Subcutaneous abdominal adipose tissue (tissue), 5 donors: ENCODE results near the gene TYRO3.

Source experiments
- H3K27ac ChIP-seq: one replicate; pipeline ENCODE4 v1.7.0; 2013; ENCODE audit warnings: low read depth, mild to moderate bottlenecking, inconsistent platforms, low read length, moderate library complexity
- H3K27me3 ChIP-seq, 5 donors: one replicate each; pipeline ENCODE4 v1.7.0; 2013; ENCODE audit warnings: low read length in 5 of 5, inconsistent platforms in 1 of 5; ENCODE audit not compliant: control insufficient read depth in 5 of 5, insufficient read depth in 4 of 5
- H3K36me3 ChIP-seq, 5 donors: one replicate each; pipeline ENCODE4 v1.7.0; 2013; ENCODE audit warnings: low read length in 5 of 5; ENCODE audit not compliant: control insufficient read depth in 5 of 5, insufficient read depth in 5 of 5
- H3K4me1 ChIP-seq, 5 donors: one replicate each; pipeline ENCODE4 v1.7.0; 2013; ENCODE audit warnings: low read length in 5 of 5, mild to moderate bottlenecking in 3 of 5, moderate library complexity in 1 of 5; ENCODE audit not compliant: control insufficient read depth in 5 of 5, insufficient read depth in 5 of 5
- H3K4me3 ChIP-seq, 5 donors: one replicate each; pipeline ENCODE4 v1.7.0; 2013; ENCODE audit warnings: low read length in 5 of 5, low read depth in 1 of 5
- H3K9ac ChIP-seq, 5 donors: one replicate each; pipeline ENCODE4 v1.7.0; 2013; ENCODE audit warnings: low read length in 5 of 5, mild to moderate bottlenecking in 4 of 5, moderate library complexity in 3 of 5
- H3K9me3 ChIP-seq, 5 donors: one replicate each; pipeline ENCODE4 v1.7.0; 2013; ENCODE audit warnings: low read length in 5 of 5; ENCODE audit not compliant: control insufficient read depth in 5 of 5
- donor health status: healthy.
- donor health status: healthy.
- donor health status: healthy.
- donor health status: healthy.
- donor health status: healthy.

The TYRO3 gene

DNA sequence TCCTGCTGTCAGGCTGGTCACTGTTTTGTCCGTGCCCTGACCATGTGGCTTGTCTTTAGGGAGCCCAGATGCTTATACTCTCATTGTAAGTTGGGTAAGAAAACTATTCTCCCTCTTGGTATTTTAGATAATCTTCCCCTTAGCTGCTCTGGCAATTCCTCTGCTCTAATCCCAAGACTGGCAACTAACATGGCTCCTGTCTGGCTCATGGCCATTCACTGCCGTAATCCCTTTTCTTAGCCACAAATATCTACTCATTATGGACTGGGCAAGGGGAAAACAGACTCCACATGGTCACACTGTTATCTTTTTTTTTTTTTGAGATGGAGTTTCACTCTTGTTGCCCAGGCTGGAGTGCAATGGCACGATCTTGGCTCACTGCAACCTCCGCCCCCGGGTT lies 38.8 kb downstream of the TYRO3 start:
- Histone ChIP-seq H3K4me1 (no peaks in the 10 kb centered on the region), H3K9me3 (no peaks in the 10 kb centered on the region), H3K27me3 (no peaks in the 10 kb centered on the region), H3K36me3 (no peaks in the 10 kb centered on the region), H3K9ac (no peak overlapping the region), H3K27ac (no peak overlapping the region), H3K4me3 (no peak overlapping the region)

DNA sequence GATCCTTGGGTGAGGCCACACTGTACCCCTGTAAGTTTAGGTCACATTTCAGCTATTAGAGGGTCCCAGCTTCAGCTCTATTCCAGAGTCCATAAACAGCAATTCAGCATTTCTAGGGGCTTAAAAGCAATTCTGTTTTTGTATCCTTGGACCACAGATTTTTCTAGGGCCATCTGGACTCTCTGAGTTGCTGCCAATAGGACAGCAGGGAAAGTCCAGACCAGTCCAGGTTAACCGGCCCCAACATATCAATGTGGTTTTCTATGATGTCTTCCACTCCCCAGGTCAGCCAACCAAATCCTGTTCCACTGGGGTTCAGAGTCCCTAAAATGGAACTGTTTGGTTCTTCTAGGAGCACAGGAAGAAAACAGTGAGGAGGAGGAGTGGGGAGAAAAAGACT lies 40.0 kb downstream of the TYRO3 start:
- Histone ChIP-seq H3K36me3 (no peaks in the 10 kb centered on the region), H3K27ac (no peak overlapping the region), H3K4me3 (no peak overlapping the region), H3K27me3 (no peaks in the 10 kb centered on the region), H3K4me1 (peaks cover 0 to 3% (median 2%) of the 10 kb centered on the region in 5 donors), H3K9ac (no peak overlapping the region), H3K9me3 (no peaks in the 10 kb centered on the region)

DNA sequence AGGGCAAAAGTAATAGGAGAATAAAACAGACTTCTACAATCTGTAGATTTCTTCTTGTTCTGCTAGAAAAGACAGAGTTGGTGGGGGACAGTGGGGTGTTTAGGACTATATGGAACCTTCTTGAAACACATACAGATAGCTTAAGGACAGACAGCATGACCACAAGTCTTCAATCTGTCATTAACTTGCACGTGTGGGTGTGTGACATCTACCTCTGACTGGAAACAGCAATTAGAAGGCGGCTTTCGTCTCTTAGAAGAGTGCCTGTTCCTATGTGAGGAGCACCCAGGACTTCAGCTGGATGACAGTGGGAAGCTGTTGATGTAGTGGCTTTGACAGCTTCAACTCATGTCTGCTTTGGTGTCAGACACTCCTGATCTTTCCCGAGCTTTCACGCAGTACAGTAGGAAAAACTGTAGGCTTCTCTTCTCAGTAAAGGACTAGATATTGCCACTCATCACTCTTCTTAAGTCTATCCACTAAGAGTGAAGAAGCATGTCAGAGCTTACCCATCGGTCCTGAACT lies 44.5 kb downstream of the TYRO3 start:
- Histone ChIP-seq H3K4me3 (peak overlapping the region in 1 of 5 donors; percentile 53), H3K27me3 (no peaks in the 10 kb centered on the region), H3K9me3 (no peaks in the 10 kb centered on the region), H3K9ac (no peak overlapping the region), H3K36me3 (no peaks in the 10 kb centered on the region), H3K27ac (no peak overlapping the region), H3K4me1 (peaks cover 0 to 9% (median 9%) of the 10 kb centered on the region in 5 donors)

DNA sequence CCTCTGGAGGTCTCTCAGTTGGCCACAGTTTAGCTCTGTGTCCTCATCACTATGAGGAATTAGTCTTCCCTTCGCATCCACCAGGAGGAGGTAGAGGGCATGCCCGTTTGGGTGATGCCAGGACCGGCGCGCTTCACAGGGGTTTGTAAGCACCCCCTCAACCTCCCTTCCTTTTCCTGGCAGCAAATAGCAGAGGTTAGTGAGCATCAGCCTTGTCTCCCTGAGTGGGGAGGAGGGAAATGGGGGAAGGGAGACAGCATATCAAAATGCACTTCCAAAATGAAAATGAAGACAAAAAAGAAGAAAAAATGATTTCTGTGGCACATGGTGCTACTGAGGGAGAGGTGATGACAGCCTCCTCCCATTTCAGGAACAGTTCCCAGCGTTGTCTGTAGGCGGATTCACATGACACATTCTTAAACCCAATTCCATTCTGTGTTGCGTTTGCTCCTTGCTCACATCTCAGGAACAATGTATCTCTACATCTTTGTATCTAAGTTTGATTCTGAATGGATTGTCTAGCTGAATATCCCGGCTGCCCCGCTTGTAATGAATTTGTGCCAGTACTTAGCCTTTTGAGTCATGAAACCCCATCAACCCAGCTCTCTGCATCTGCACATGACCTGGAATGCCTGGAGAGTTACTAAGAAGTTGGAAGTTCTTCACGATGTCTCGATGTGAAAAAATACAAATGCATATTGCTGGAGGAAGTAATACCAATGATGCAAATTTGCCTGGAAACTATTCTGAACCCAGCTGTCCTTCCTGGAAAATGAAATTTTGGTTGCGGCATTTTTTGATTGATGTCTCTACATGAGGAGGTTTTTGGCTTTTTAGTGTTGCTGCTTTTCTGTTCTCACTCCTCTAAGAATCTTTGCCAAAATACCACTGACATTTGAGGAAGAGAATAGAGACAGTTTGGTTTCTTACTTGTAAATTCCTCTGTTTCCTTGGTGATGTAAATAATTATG lies 45.2 kb downstream of the TYRO3 start:
- no peaks in the 10 kb centered on the region for H3K36me3 ChIP-seq
- H3K27me3 ChIP-seq: no peaks in the 10 kb centered on the region
- peak overlapping the region; percentile 26 for H3K27ac ChIP-seq
- peaks cover 0 to 9% (median 9%) of the 10 kb centered on the region in 5 donors for H3K4me1 ChIP-seq
- H3K9me3 ChIP-seq: no peaks in the 10 kb centered on the region
- H3K4me3 ChIP-seq: peak overlapping the region; percentile 35 to 59 (median 54)
- H3K9ac ChIP-seq: no peak overlapping the region

DNA sequence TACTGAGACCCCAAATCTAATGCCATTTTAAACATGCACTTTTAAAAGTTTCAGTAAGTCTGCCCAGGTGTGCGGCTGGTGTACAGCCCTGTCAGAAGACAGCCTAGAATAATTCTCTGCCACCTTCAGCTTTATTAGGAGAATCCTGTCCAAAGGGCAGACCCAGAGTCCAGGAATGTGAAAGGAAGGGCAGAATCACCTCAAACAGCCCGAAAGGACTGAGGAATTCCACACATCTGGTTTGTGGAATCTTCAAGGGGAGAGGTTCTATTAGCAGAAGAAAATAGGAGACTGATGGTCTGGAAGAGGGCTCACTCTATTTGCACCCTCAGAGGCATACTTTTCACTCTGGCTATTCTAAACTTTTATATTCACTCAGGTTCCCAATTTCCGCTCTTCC lies 46.6 kb downstream of the TYRO3 start:
- Histone ChIP-seq H3K27ac (no peak overlapping the region), H3K27me3 (no peaks in the 10 kb centered on the region), H3K4me1 (peaks cover 0 to 9% (median 9%) of the 10 kb centered on the region in 5 donors), H3K36me3 (no peaks in the 10 kb centered on the region), H3K9me3 (no peaks in the 10 kb centered on the region), H3K9ac (no peak overlapping the region), H3K4me3 (no peak overlapping the region)

DNA sequence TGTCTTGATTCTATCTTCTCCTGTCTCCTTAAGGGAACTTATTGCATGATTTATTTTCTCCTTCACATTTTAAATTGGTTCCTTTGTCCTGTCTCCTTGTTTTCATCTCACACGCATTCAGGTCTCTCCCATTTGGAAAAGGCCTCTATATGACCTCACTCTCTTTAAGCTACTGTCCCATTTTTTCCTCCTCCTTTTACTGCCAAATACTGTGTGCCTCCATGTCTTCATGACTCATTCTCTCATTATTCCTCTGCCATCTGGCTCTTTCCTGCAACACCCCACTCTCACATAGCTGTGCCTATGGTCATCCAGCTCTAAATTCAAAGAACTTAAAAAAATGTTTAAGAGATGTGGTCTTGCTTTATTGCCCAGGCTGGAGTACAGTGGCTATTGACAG lies 48.0 kb downstream of the TYRO3 start:
- Histone ChIP-seq H3K4me1 (peaks cover 0 to 9% (median 9%) of the 10 kb centered on the region in 5 donors), H3K27ac (no peak overlapping the region), H3K9ac (no peak overlapping the region), H3K4me3 (no peak overlapping the region), H3K9me3 (no peaks in the 10 kb centered on the region), H3K27me3 (no peaks in the 10 kb centered on the region), H3K36me3 (no peaks in the 10 kb centered on the region)

DNA sequence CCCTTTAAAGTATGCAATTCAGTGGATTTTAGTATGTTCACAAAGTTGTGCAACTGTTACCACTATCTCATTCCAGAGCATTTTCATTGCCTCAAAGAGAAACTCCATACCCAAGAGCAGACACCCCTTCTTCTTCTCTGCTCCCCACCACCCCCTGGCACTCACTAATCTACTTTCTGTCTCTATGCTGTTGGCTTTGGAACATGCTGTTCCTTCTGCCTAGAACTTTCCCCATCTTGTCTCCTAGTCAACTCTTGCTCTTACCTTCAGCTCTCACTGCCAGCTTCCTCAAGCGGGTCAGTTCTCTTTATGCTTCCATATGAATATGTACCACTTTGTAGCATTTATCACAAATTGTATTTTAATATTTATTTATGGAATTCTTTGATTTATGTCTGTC lies 50.1 kb downstream of the TYRO3 start:
- no peak overlapping the region for H3K27ac ChIP-seq
- no peak overlapping the region for H3K9ac ChIP-seq
- peaks cover 0 to 6% (median 6%) of the 10 kb centered on the region in 5 donors for H3K4me1 ChIP-seq
- H3K27me3 ChIP-seq: no peaks in the 10 kb centered on the region
- H3K9me3 ChIP-seq: no peaks in the 10 kb centered on the region
- no peaks in the 10 kb centered on the region for H3K36me3 ChIP-seq
- no peak overlapping the region for H3K4me3 ChIP-seq

DNA sequence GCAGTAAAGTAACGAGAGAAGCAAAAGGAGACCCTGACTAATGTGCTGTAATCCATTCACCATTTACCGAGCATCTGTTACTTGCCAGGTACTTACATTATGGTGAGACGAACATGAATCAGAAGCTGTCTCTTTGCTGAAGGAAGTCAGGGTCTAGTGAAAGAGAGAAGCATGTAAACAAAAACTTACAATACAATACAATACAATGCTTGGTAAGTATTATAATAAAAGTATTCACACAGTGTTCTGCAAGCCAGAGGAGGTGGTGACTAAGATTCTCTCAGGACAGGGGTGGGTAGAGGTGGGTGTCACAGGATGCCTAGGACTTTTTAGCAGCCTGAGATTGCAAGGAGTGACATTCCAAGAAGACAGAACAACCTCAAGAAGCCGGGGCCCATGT lies 51.0 kb downstream of the TYRO3 start:
- H3K27ac ChIP-seq: no peak overlapping the region
- H3K4me3 ChIP-seq: no peak overlapping the region
- no peaks in the 10 kb centered on the region for H3K4me1 ChIP-seq
- no peaks in the 10 kb centered on the region for H3K36me3 ChIP-seq
- H3K27me3 ChIP-seq: no peaks in the 10 kb centered on the region
- H3K9me3 ChIP-seq: no peaks in the 10 kb centered on the region
- H3K9ac ChIP-seq: no peak overlapping the region

DNA sequence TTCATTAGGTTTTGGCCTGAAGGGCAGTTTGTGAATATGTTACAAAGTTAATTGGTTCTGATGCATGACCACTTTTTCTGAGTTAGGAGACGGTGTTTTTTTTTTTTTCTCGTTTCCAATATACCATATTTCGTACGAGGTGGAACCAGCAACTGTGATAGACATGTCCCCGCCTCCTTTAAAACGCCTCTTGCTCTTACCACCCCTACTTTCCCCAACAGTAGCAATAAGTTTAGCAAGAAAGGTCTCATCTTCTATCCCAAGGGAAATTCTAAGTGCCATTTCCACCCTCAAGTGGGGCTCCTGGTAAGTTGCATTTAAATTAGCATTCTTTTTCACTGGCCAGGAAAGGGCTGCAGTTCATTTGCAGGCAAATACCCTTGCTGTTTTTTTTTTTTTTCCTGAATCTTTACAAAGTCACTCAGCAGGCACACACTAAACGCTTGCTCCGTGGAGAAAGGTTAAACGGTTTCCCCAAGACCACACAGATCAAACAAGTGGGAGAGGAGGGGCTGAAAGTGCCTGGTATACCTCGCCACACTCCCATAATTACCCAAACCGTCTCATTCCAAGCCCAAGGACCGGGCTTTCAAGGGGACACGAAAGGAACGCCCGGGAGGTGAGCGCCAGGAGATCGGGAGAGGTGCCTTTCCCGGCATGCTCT lies 61.7 kb downstream of the TYRO3 start:
- Histone ChIP-seq H3K27me3 (no peaks in the 10 kb centered on the region), H3K27ac (no peak overlapping the region), H3K9ac (peak overlapping the region in 4 of 5 donors; percentile 51 to 72 (median 66)), H3K4me1 (peaks cover 1 to 17% (median 15%) of the 10 kb centered on the region in 5 donors), H3K9me3 (peaks cover 0 to 9% (median 3%) of the 10 kb centered on the region in 5 donors), H3K4me3 (peak overlapping the region; percentile 59 to 76 (median 71)), H3K36me3 (no peaks in the 10 kb centered on the region)
